ENCODE results near the gene CIART.

- TF ChIP-seq CTCF (IDR thresholded peaks at IDR 0.05; ENCODE audit: poor library complexity) (no peak), EZH2phosphoT487 (IDR thresholded peaks at IDR 0.05; ENCODE audit: low read depth, severe bottlenecking, unreplicated experiment) (no peak)
These were observed 2.1 kb upstream of the CIART start for GRCh38 chr1:150280138-150280707.

Measured in hepatocyte (in vitro differentiated cells).